Panc1 (cell line): ENCODE data around the gene TOX3. TPM values are rescaled to one million over a fixed set of nuclear protein-coding genes. Genes with fewer than 3 reads are reported as not detected.

Experiments used
- ATAC-seq: fragments of 200-7000 bp; cut with Tn5 transposase; 2 replicates; pipeline ENCODE4 v1.9.1; 2020; ENCODE audit warnings: mild to moderate bottlenecking, moderate library complexity
- BruUV-seq: library from RNA; stranded (reverse); fragments of 400-500 nt; replicated peaks from 2 replicates; lab custom pipeline; 2021; lab: Mats Ljungman, UMichigan
- CTCF ChIA-PET: fragments of 300-600 bp; sonication (Branson Sonifier 250); formaldehyde crosslinking; loops from one replicate; lab custom pipeline; 2022; ENCODE audit warnings: antibody characterized with exemption; lab: Charles Lee
- POLR2A ChIA-PET: fragments of 300-600 bp; sonication (Branson Sonifier 250); formaldehyde crosslinking; loops from one replicate; lab custom pipeline; 2022; ENCODE audit warnings: antibody characterized with exemption; lab: Charles Lee
- DNase-seq: peaks from one replicate; pipeline ENCODE4 v3.0.0-alpha.2; 2010; ENCODE audit warnings: low read depth, low spot score
- H3K27ac ChIP-seq: 2 replicates; pipeline ENCODE4 v1.5.1; 2011; ENCODE audit warnings: mild to moderate bottlenecking, low read length, inconsistent platforms
- H3K27me3 ChIP-seq: fragments of 200-500 bp; sonication (Bioruptor generic); 2 replicates; pipeline ENCODE4 v1.6.0; 2014; ENCODE audit warnings: low read length, inconsistent platforms; ENCODE audit not compliant: control insufficient read depth, insufficient read depth
- H3K36me3 ChIP-seq: fragments of 200-500 bp; sonication (Bioruptor generic); 2 replicates; pipeline ENCODE4 v1.5.1; 2014; ENCODE audit warnings: inconsistent platforms, mild to moderate bottlenecking, low read length, moderate library complexity; ENCODE audit not compliant: control insufficient read depth, insufficient read depth
- H3K4me1 ChIP-seq: 2 replicates; pipeline ENCODE4 v1.5.1; 2011; ENCODE audit warnings: inconsistent platforms, mild to moderate bottlenecking, low read length, moderate library complexity; ENCODE audit not compliant: control insufficient read depth, insufficient read depth
- H3K4me3 ChIP-seq, 2 experiments: 2 replicates each; pipeline ENCODE4 v1.5.1; 2011 to 2012; ENCODE audit warnings: low read depth in 2 of 2, low read length in 2 of 2, mild to moderate bottlenecking in 2 of 2, inconsistent platforms in 1 of 2, moderate library complexity in 1 of 2
- H3K9me3 ChIP-seq: fragments of 200-500 bp; sonication (Bioruptor generic); 2 replicates; pipeline ENCODE4 v1.5.1; 2014; ENCODE audit warnings: low read depth, mild to moderate bottlenecking, inconsistent platforms, low read length, moderate library complexity; ENCODE audit not compliant: control insufficient read depth, insufficient read depth
- CTCF ChIP-seq: fragments of 450-650 bp; IDR thresholded peaks from 2 replicates; pipeline ENCODE4 v1.5.1; 2017; ENCODE audit warnings: mild to moderate bottlenecking
- POLR2AphosphoS5 ChIP-seq: IDR thresholded peaks from 2 replicates; pipeline ENCODE4 v1.6.1; 2012; ENCODE audit warnings: mild to moderate bottlenecking, low read depth, low read length, moderate library complexity
- REST ChIP-seq, 2 experiments: IDR thresholded peaks; 2 replicates each; pipeline ENCODE4 v1.6.1; 2011 to 2012; ENCODE audit warnings: low read depth in 2 of 2, control low read depth in 1 of 2, low read length in 1 of 2, mild to moderate bottlenecking in 1 of 2, moderate library complexity in 1 of 2; ENCODE audit not compliant: insufficient read depth in 1 of 2
- SIN3A ChIP-seq: IDR thresholded peaks from 2 replicates; pipeline ENCODE4 v1.6.1; 2012; ENCODE audit warnings: low read depth, mild to moderate bottlenecking, low read length, moderate library complexity, borderline replicate concordance; ENCODE audit not compliant: insufficient read depth
- TCF7L2 ChIP-seq: IDR thresholded peaks from 2 replicates; pipeline ENCODE4 v1.6.1; 2011; ENCODE audit warnings: mild to moderate bottlenecking, low read depth, low read length, inconsistent platforms
- in situ Hi-C: cut with HindIII; loops from 2 replicates; pipeline ENCODE4 v1.10.0; 2016; ENCODE audit warnings: low sequenced_read_pairs, low pct_unique_long_range_greater_than_20kb
- intact Hi-C: fragments of 100-400 bp; cut with micrococcal nuclease; formaldehyde crosslinking; loops from one replicate; pipeline ENCODE4 v1.10.0; 2022; ENCODE audit not compliant: unreplicated experiment
- total RNA-seq: library from RNA; stranded (reverse); gene quantifications from one replicate; pipeline ENCODE4 v1.2.1, GENCODE V29; 2021; ENCODE audit not compliant: unreplicated experiment

The TOX3 gene
- total RNA-seq, 1 experiment from 2014 or later = 3.4 TPM

- TF ChIP-seq REST (IDR thresholded peaks at IDR 0.05; ENCODE audit: insufficient read depth in 1 of 2, low read depth in 2 of 2, low read length in 1 of 2) (no peak), CTCF (no peak), POLR2AphosphoS5 (no peak), SIN3A (no peak), TCF7L2 (no peak)
Measured at GRCh38 chr16:52568495-52568894, 21.6 kb upstream of the TOX3 start.

GRCh38 chr16:52567193-52567592 lies 20.2 kb upstream of the TOX3 start:
- H3K27me3 ChIP-seq = no peaks in the 10 kb centered on the region
- no peaks in the 10 kb centered on the region for H3K4me1 ChIP-seq
- H3K27ac ChIP-seq = no peak overlapping the region
- H3K4me3 ChIP-seq = no peak overlapping the region
- POLR2A ChIA-PET = no interaction called here
- DNase-seq (no peak), ATAC-seq (no peak)
- BruUV-seq = no TSS peak
- TF ChIP-seq CTCF (no peak), TCF7L2 (no peak), POLR2AphosphoS5 (no peak), REST (IDR thresholded peaks at IDR 0.05; ENCODE audit: insufficient read depth in 1 of 2, low read depth in 2 of 2, low read length in 1 of 2) (no peak), SIN3A (no peak)
- CTCF ChIA-PET = no interaction called here
- no peaks in the 10 kb centered on the region for H3K9me3 ChIP-seq
- in situ Hi-C loops = no loop called here
- intact Hi-C loops = no loop called here
- H3K36me3 ChIP-seq = no peaks in the 10 kb centered on the region

More at GRCh38 chr16:52568495-52568894, 21.6 kb upstream of the TOX3 start:
- CTCF ChIA-PET = interaction anchor here (0.6 kb wide), 1 partner anchor 392 kb away, joined by 5 read pairs; no protein-coding TSS in a partner anchor
- DNase-seq = no peak
- ATAC-seq = no peak
- no TSS peak for BruUV-seq
- H3K4me3 ChIP-seq = no peak overlapping the region
- no peaks in the 10 kb centered on the region for H3K9me3 ChIP-seq
- intact Hi-C loops = no loop called here
- H3K27me3 ChIP-seq = no peaks in the 10 kb centered on the region
- POLR2A ChIA-PET = no interaction called here
- no peaks in the 10 kb centered on the region for H3K4me1 ChIP-seq
- no peak overlapping the region for H3K27ac ChIP-seq
- no peaks in the 10 kb centered on the region for H3K36me3 ChIP-seq
- in situ Hi-C loops = no loop called here
